Measurements from ENCODE around the gene C4orf50. TPM values are rescaled to one million over a fixed set of nuclear protein-coding genes. Genes with fewer than 3 reads are reported as not detected.

Gene C4orf50
- total RNA-seq, 1 experiment from 2014 or later, result 0.17 TPM

- Histone ChIP-seq H3K23me2 (ENCODE audit: insufficient read length, low read depth, low read length, poor library complexity, severe bottlenecking) (no peaks in the 10 kb centered on the region), H2BK120ac (ENCODE audit: low read depth, low read length, poor library complexity, severe bottlenecking) (no peak overlapping the region), H3K4ac (ENCODE audit: low read depth, low read length) (no peak overlapping the region), H3K4me2 (ENCODE audit: insufficient read depth, insufficient read length, low read length) (no peak overlapping the region), H2BK5ac (ENCODE audit: insufficient read length, low read length) (no peak overlapping the region), H3K56ac (ENCODE audit: insufficient read length, low read depth, low read length) (no peak overlapping the region), H3K9ac (ENCODE audit: extremely low read depth, insufficient read length, low read length) (no peak overlapping the region), H3K79me2 (ENCODE audit: insufficient read depth, low read length) (no peaks in the 10 kb centered on the region), H2BK20ac (ENCODE audit: low read depth, low read length, poor library complexity, severe bottlenecking) (no peak overlapping the region), H3K23ac (ENCODE audit: insufficient read length, low read depth, low read length) (no peak overlapping the region), H3K27me3 (ENCODE audit: insufficient read depth, low read length) (no peaks in the 10 kb centered on the region), H4K8ac (replicated peaks; ENCODE audit: insufficient read length, low read depth, low read length) (no peak overlapping the region), H3K27ac (ENCODE audit: insufficient read length, low read depth, low read length) (no peak overlapping the region), H3K14ac (ENCODE audit: insufficient read depth, low read length) (no peak overlapping the region), H4K20me1 (ENCODE audit: control insufficient read depth, insufficient read depth, insufficient read length) (no peaks in the 10 kb centered on the region), H4K91ac (ENCODE audit: insufficient read length, low read depth, low read length) (no peak overlapping the region), H3K79me1 (ENCODE audit: insufficient read depth, low read depth, low read length, poor library complexity, severe bottlenecking) (no peaks in the 10 kb centered on the region), H2BK12ac (ENCODE audit: insufficient read length, low read depth, low read length) (no peak overlapping the region), H3K9me3 (ENCODE audit: control insufficient read depth, low read depth, low read length) (peaks cover 7% of the 10 kb centered on the region), H3K4me1 (ENCODE audit: insufficient read depth, low read length) (no peaks in the 10 kb centered on the region), H2AFZ (ENCODE audit: low read length) (no peak overlapping the region), H2AK5ac (ENCODE audit: insufficient read length, low read length) (no peak overlapping the region), H3K18ac (ENCODE audit: insufficient read length, low read depth, low read length) (no peak overlapping the region), H4K5ac (ENCODE audit: insufficient read length, low read depth, low read length) (no peak overlapping the region), H3T11ph (ENCODE audit: low read length) (no peak overlapping the region), H2BK15ac (ENCODE audit: low read depth, low read length) (no peak overlapping the region)
- no CpG with 5 or more reads among the region's 3 CpGs for WGBS (ENCODE audit: extremely low coverage, insufficient read length, low lambda C conversion rate)
- TF ChIP-seq CTCF (conservative IDR thresholded peaks at IDR 0.05), result peak; percentile 31; the same call in 2 of the 3 replicates
- Mint-ChIP-seq H3K36me3 (ENCODE audit: insufficient read depth in 1 of 3, low read depth in 3 of 3) (peaks cover 1 to 18% (median 12%) of the 10 kb centered on the region in 3 experiments; a peak in 6 of 7 replicates), H3K4me3 (no peak overlapping the region), H3K4me1 (no peaks in the 10 kb centered on the region), H3K27ac (no peak overlapping the region), H3K9me3 (peaks cover 24% of the 10 kb centered on the region in 2 experiments), H3K27me3 (ENCODE audit: low read depth) (peaks cover 27% of the 10 kb centered on the region)
- peak; percentile 11 for DNase-seq
Observed at GRCh38 chr4:5980436-5981155, 37.6 kb downstream of the C4orf50 start.

Data from H9 (cell line).